Pancreas (tissue), 10 donors: ENCODE data around the gene ADAMTS9. TPM values are rescaled to one million over a fixed set of nuclear protein-coding genes. Genes with fewer than 3 reads are reported as not detected.

Experiments
- ATAC-seq, 4 donors: fragments of 200-7000 bp; cut with Tn5 transposase; one replicate each; pipeline versions ENCODE4 v1.8.0 to v1.9.1; 2020; ENCODE audit warnings: mild to moderate bottlenecking in 4 of 4, moderate library complexity in 4 of 4
- DNase-seq, 6 donors: peaks; one replicate each; pipeline ENCODE4 v3.0.0-alpha.2; 2020
- FAIRE-seq: peaks from 2 replicates; lab custom pipeline; 2012; peaks lifted over from hg19 to GRCh38; lab: Jason Lieb, UNC
- H3K27ac ChIP-seq, 4 donors: fragments of 200-600 bp; sonication (generic); 1 replicate in 3 of 4; 2 replicates in 1 of 4; pipeline versions ENCODE4 v1.5.0 to v1.8.0; 2020
- H3K27me3 ChIP-seq, 4 donors: fragments of 200-600 bp; one replicate each; pipeline ENCODE4 v1.8.0; 2021
- H3K36me3 ChIP-seq, 3 donors: fragments of 200-600 bp; sonication (generic) in 1 of 3; one replicate each; pipeline versions ENCODE4 v1.5.0 to v1.8.0; 2020 to 2021
- H3K4me1 ChIP-seq, 3 donors: fragments of 200-600 bp; one replicate each; pipeline ENCODE4 v1.8.0; 2021
- H3K4me3 ChIP-seq, 4 donors: fragments of 200-600 bp; sonication (generic) in 2 of 4; one replicate each; pipeline versions ENCODE4 v1.5.0 to v1.8.0; 2020 to 2021
- H3K9me3 ChIP-seq, 4 donors: fragments of 200-600 bp; one replicate each; pipeline ENCODE4 v1.8.0; 2021
- CTCF ChIP-seq, 4 donors: fragments of 200-600 bp; sonication (generic) in 3 of 4; IDR thresholded peaks; one replicate each; pipeline versions ENCODE4 v1.5.0 to v1.8.0; 2021; ENCODE audit warnings: antibody characterized with exemption in 4 of 4
- WGBS, 2 donors: extraction: QIAGEN DNeasy Blood & Tissue Kit; methylation state at CpG; one replicate each; pipeline ENCODE4 v1.1.7; 2013; 5-methylcytosine and 5-hydroxymethylcytosine counted together
- intact Hi-C, 3 donors: fragments of 100-400 bp; cut with DNase I; formaldehyde crosslinking; loops; one replicate each; pipeline versions ENCODE4 v1.11.1 to v1.14.2; 2022
- polyA plus RNA-seq, 2 donors: library from polyadenylated mRNA; stranded (reverse); fragments of 200-250 nt; gene quantifications; one replicate each; pipeline ENCODE4 v1.2.3, GENCODE V29; 2013
- total RNA-seq, 6 donors: library from RNA; stranded (reverse); fragmentation: NEBNext Ultra II Directional in 4 of 6; extraction: Animal tissue kit (Norgen Biotek cat#: 25700) in 4 of 6; gene quantifications; one replicate each; pipeline versions ENCODE4 v1.2.1 to v1.2.4, GENCODE V29; 2021 to 2023
- donor health status: healthy with polysubstance abuse.
- donor health status: DM: no; HTN: no; CAD: no; lungs with moderate emphysema.
- donor health status: DM: no; HTN: no; CAD: no.
- donor health status: control.
- donor health status: control.
- donor health status: Bipolar disorder and iron deficiency.
- donor health status: DM: yes; HTN: yes; CAD: no.
- donor health status: DM: no; HTN: no; CAD: no.
- donor health status: DM: no; HTN: no; CAD: no.
- donor health status: DM: yes; HTN: yes; CAD: no.

ADAMTS9 gene
- total and polyA plus RNA-seq, 8 donors, result 11.4 to 34.7 (median 16.2) TPM

DNA sequence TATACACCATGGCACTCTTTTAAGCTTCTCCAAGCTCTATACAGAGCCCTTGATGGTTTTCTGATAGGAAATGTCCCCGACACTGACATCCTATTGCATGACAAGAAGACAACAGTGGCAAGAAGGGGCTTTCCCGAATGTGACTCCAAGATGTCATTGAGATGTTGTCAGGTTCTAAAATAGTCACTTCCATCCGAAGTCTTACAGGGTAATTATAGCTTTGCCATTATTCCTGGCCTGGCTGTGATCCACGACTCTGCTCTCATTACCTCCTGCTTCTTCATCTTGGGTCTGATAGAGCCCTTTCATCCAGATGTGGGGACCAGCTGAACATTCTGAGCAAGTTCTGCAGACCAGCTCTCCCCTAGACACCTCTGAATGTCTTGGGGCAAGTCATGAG lies 40.6 kb upstream of the ADAMTS9 start:
- Histone ChIP-seq H3K4me1 (no peaks in the 10 kb centered on the region), H3K4me3 (no peak overlapping the region), H3K9me3 (no peaks in the 10 kb centered on the region), H3K27ac (no peak overlapping the region), H3K36me3 (no peaks in the 10 kb centered on the region), H3K27me3 (no peaks in the 10 kb centered on the region)
- ATAC-seq, result no peak
- TF ChIP-seq CTCF (IDR thresholded peaks at IDR 0.05), result no peak
- 49 to 72% methylated on average over 4 of the region's 4 CpGs for WGBS, 2 donors
- intact Hi-C loops, result no loop called here
- FAIRE-seq, result no peak
- DNase-seq, result no peak

GRCh38 chr3:64726414-64727090 lies 38.8 kb upstream of the ADAMTS9 start:
- Histone ChIP-seq H3K27ac (no peak overlapping the region), H3K27me3 (no peaks in the 10 kb centered on the region), H3K36me3 (no peaks in the 10 kb centered on the region), H3K4me1 (no peaks in the 10 kb centered on the region), H3K4me3 (no peak overlapping the region), H3K9me3 (no peaks in the 10 kb centered on the region)
- FAIRE-seq (no peak), ATAC-seq (no peak), DNase-seq (no peak)
- no peak for TF ChIP-seq CTCF (IDR thresholded peaks at IDR 0.05)
- 78 to 81% methylated on average over 3 of the region's 3 CpGs for WGBS, 2 donors
- intact Hi-C loops, result no loop called here

GRCh38 chr3:64718976-64719375 lies 31.2 kb upstream of the ADAMTS9 start:
- intact Hi-C loops, result no loop called here
- DNase-seq (no peak), FAIRE-seq (no peak), ATAC-seq (no peak)
- no peaks in the 10 kb centered on the region for H3K4me1 ChIP-seq
- H3K4me3 ChIP-seq, result no peak overlapping the region
- H3K9me3 ChIP-seq, result no peaks in the 10 kb centered on the region
- no peak overlapping the region for H3K27ac ChIP-seq
- no peak for TF ChIP-seq CTCF (IDR thresholded peaks at IDR 0.05)
- H3K36me3 ChIP-seq, result no peaks in the 10 kb centered on the region
- WGBS, 2 donors, result 75 to 82% methylated on average over 4 of the region's 4 CpGs
- no peaks in the 10 kb centered on the region for H3K27me3 ChIP-seq

GRCh38 chr3:64717872-64718613 lies 30.2 kb upstream of the ADAMTS9 start:
- no peaks in the 10 kb centered on the region for H3K9me3 ChIP-seq
- no peaks in the 10 kb centered on the region for H3K4me1 ChIP-seq
- FAIRE-seq (no peak), DNase-seq (no peak), ATAC-seq (no peak)
- H3K36me3 ChIP-seq, result no peaks in the 10 kb centered on the region
- H3K27me3 ChIP-seq, result no peaks in the 10 kb centered on the region
- WGBS, 2 donors, result 37 to 58% methylated on average over 5 of the region's 5 CpGs
- intact Hi-C loops, result no loop called here
- H3K27ac ChIP-seq, result no peak overlapping the region
- peak in 1 of 4 donors; percentile 27 for TF ChIP-seq CTCF (IDR thresholded peaks at IDR 0.05)
- no peak overlapping the region for H3K4me3 ChIP-seq

DNA sequence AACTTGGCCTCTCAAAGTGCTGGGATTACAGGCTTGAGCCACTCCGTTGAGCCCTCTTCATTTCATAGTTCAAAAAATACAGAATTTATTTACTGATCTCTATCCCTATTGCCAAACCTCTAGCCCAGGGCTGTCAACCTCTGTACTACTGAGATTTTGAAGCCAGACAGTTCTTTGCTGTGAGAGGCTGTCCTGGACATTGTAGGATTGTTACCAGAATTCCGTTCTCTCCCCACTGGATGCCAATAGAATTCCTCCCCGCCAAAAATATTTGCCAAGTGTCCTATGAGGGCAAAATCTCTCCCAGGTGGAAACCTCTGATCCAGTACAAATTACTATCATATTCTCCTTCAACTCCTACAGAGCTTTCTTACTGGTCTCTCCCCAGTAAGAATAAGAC lies 29.6 kb upstream of the ADAMTS9 start:
- Histone ChIP-seq H3K4me3 (no peak overlapping the region), H3K36me3 (no peaks in the 10 kb centered on the region), H3K9me3 (no peaks in the 10 kb centered on the region), H3K27ac (no peak overlapping the region), H3K27me3 (no peaks in the 10 kb centered on the region), H3K4me1 (no peaks in the 10 kb centered on the region)
- no peak for ATAC-seq
- WGBS, 2 donors, result 84 to 94% methylated on average over 3 of the region's 3 CpGs
- FAIRE-seq, result no peak
- DNase-seq, result no peak
- TF ChIP-seq CTCF (IDR thresholded peaks at IDR 0.05), result no peak
- intact Hi-C loops, result no loop called here
